CD4-positive, alpha-beta T cell treated with Interleukin-21 for 1 hour (primary cell): Measurements from ENCODE around the gene CGB2.

ENCODE experiments used
- DNase-seq: peaks from one replicate; pipeline ENCODE4 v3.0.0-alpha.2; 2020

The CGB2 gene

GRCh38 chr19:49031642-49032301 is at the start of gene CGB2:
CGB2 (plus strand) TSS chr19:49031890; CDS start chr19:49032096, 206 bp downstream.
- peak; percentile 60 for DNase-seq

GRCh38 chr19:48982280-48982679 is 49.4 kb upstream of the CGB2 start:
- DNase-seq, result no peak

GRCh38 chr19:48985711-48986110 is 46.0 kb upstream of the CGB2 start:
- DNase-seq, result no peak

GRCh38 chr19:48986211-48986610 is 45.5 kb upstream of the CGB2 start:
- no peak for DNase-seq

GRCh38 chr19:48987323-48987722 is 44.4 kb upstream of the CGB2 start:
- no peak for DNase-seq

GRCh38 chr19:48988286-48988685 is 43.4 kb upstream of the CGB2 start:
- DNase-seq, result no peak

- no peak for DNase-seq
Observed at GRCh38 chr19:48988860-48989259, 42.8 kb upstream of the CGB2 start.

GRCh38 chr19:48989701-48990291 is 41.9 kb upstream of the CGB2 start:
- no peak for DNase-seq

GRCh38 chr19:48990400-48990799 is 41.3 kb upstream of the CGB2 start:
- DNase-seq, result no peak

- DNase-seq, result no peak
Observed at GRCh38 chr19:48991011-48991609, 40.6 kb upstream of the CGB2 start.

GRCh38 chr19:48991873-48992580 is 39.7 kb upstream of the CGB2 start:
- no peak for DNase-seq

- no peak for DNase-seq
Observed at GRCh38 chr19:48992581-48993174, 39.0 kb upstream of the CGB2 start.

- DNase-seq, result peak; percentile 100
Observed at GRCh38 chr19:48993175-48994034, 38.3 kb upstream of the CGB2 start, which contains the start of the genes GYS1 and RUVBL2. GYS1 (minus strand) TSS chr19:48993309; CDS start chr19:48993112, 197 bp downstream. RUVBL2 (plus strand) TSS chr19:48993887; CDS start chr19:48993912, 25 bp downstream.

- DNase-seq, result no peak
Observed at GRCh38 chr19:48994035-48994386, 37.7 kb upstream of the CGB2 start.

GRCh38 chr19:48997972-48998371 is 33.7 kb upstream of the CGB2 start:
- peak; percentile 53 for DNase-seq

GRCh38 chr19:48999481-49000325 is 32.0 kb upstream of the CGB2 start:
- DNase-seq, result peak; percentile 77

GRCh38 chr19:49004133-49004532 is 27.6 kb upstream of the CGB2 start:
- no peak for DNase-seq

GRCh38 chr19:49004964-49005614 is 26.6 kb upstream of the CGB2 start:
- no peak for DNase-seq

GRCh38 chr19:49006905-49007304 is 24.8 kb upstream of the CGB2 start:
- no peak for DNase-seq

- DNase-seq, result no peak
Observed at GRCh38 chr19:49009828-49010227, 21.9 kb upstream of the CGB2 start.

GRCh38 chr19:49010453-49010852 is 21.2 kb upstream of the CGB2 start:
- no peak for DNase-seq
